Activated CD4-positive, alpha-beta T cell treated with anti-CD3 and anti-CD28 coated beads, Interleukin-2, amount 10 ng/mL, durations not matched to agents 7 days and 5 days (primary cell): ENCODE data around the gene MRPL49. TPM values are rescaled to one million over a fixed set of nuclear protein-coding genes. Genes with fewer than 3 reads are reported as not detected.

Experiments used
- CTCF ChIA-PET: fragments of 350-600 bp; sonication (Branson Sonifier 250); formaldehyde crosslinking; loops from one replicate; lab custom pipeline; 2021; ENCODE audit warnings: antibody characterized with exemption; lab: Charles Lee
- POLR2A ChIA-PET: fragments of 350-600 bp; sonication (Branson Sonifier 250); formaldehyde crosslinking; loops from one replicate; lab custom pipeline; 2021; ENCODE audit warnings: antibody characterized with exemption; lab: Charles Lee
- DNase-seq: peaks from one replicate; pipeline ENCODE4 v3.0.0-alpha.2; 2020
- H3K27ac Mint-ChIP-seq: one replicate; pipeline ENCODE4 v1.8.0; 2021; ENCODE audit warnings: mild to moderate bottlenecking, moderate library complexity, mixed read lengths
- H3K27me3 Mint-ChIP-seq: one replicate; pipeline ENCODE4 v1.8.0; 2021; ENCODE audit warnings: mixed read lengths
- H3K36me3 Mint-ChIP-seq: one replicate; pipeline ENCODE4 v1.8.0; 2021; ENCODE audit warnings: low read depth, mixed read lengths
- H3K4me1 Mint-ChIP-seq: one replicate; pipeline ENCODE4 v1.8.0; 2021; ENCODE audit warnings: mixed read lengths
- H3K4me3 Mint-ChIP-seq: one replicate; pipeline ENCODE4 v1.8.0; 2021; ENCODE audit warnings: mild to moderate bottlenecking, moderate library complexity, mixed read lengths
- H3K9me3 Mint-ChIP-seq: one replicate; pipeline ENCODE4 v1.8.0; 2021; ENCODE audit warnings: mixed read lengths
- total RNA-seq, 2 experiments: library from RNA; stranded (reverse); gene quantifications; one replicate each; pipeline ENCODE4 v1.2.3, GENCODE V29; 2021

The MRPL49 gene
- total RNA-seq, 2 experiments from 2014 or later: 49.5 to 55.4 TPM

- Mint-ChIP-seq H3K27me3 (no peaks in the 10 kb centered on the region), H3K4me3 (peak overlapping the region; percentile 33), H3K36me3 (peaks cover 46% of the 10 kb centered on the region), H3K4me1 (peaks cover 32% of the 10 kb centered on the region), H3K9me3 (no peaks in the 10 kb centered on the region), H3K27ac (no peak overlapping the region)
- ChIA-PET CTCF (interaction anchor here (1.0 to 1.7 kb wide), 3 partner anchors 12 to 14 kb away, joined by 4 read pairs; partner anchors contain the start of gene TM7SF2), POLR2A (no interaction called here)
- no peak for DNase-seq
These were observed 2.5 kb downstream of the MRPL49 start for GRCh38 chr11:65124480-65125196.

DNA sequence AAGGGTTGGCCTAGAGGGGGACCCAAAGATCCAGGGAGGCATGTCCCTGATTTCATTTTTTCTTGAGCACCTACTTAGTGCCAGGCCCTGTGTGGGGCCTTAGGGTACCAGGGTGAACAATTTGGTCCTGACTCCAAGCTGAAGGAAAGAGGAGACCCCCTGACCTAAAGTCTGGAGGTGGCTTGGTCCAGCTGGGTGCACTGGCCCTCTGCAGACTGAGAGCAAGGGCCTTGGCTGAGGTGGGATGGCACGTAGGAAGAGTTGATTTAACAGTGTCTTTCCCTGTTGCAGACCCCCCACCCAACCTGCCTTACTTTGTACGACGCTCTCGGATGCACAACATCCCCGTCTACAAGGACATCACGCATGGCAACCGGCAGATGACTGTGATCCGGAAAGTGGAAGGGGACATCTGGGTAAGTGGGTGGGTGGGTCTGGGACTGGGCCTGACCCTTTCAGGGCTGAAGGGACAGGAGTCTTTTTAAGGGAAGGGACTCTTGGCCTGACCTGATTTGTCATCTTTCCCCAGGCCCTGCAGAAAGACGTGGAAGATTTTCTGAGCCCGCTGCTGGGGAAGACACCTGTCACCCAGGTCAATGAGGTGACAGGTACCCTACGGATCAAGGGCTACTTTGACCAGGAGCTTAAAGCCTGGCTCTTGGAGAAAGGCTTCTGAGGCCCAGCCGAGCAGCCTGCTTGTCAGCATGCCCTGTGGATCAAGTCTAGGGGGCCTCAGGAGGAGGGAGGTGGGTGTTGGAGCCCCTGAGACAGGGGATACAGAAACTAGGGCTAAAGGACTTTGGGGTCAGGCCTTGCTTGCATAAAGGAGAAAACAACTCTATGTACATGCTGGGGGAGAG, 3.3 kb downstream of the MRPL49 start:
- Mint-ChIP-seq H3K27me3 (no peaks in the 10 kb centered on the region), H3K4me3 (no peak overlapping the region), H3K36me3 (peaks cover 41% of the 10 kb centered on the region), H3K4me1 (peaks cover 24% of the 10 kb centered on the region), H3K27ac (no peak overlapping the region), H3K9me3 (no peaks in the 10 kb centered on the region)
- ChIA-PET POLR2A (no interaction called here), CTCF (interaction anchor here (1.5 to 1.7 kb wide), 2 partner anchors 13 to 15 kb away, joined by 4 read pairs; partner anchors contain the start of gene TM7SF2)
- no peak for DNase-seq

- H3K27ac Mint-ChIP-seq: no peak overlapping the region
- DNase-seq: no peak
- CTCF ChIA-PET: interaction anchor here (1.4 kb wide), 1 partner anchor 16 kb away, joined by 4 read pairs; no protein-coding TSS in a partner anchor
- H3K27me3 Mint-ChIP-seq: no peaks in the 10 kb centered on the region
- H3K4me1 Mint-ChIP-seq: peaks cover 14% of the 10 kb centered on the region
- H3K4me3 Mint-ChIP-seq: no peak overlapping the region
- H3K9me3 Mint-ChIP-seq: no peaks in the 10 kb centered on the region
- H3K36me3 Mint-ChIP-seq: peaks cover 32% of the 10 kb centered on the region
- POLR2A ChIA-PET: no interaction called here
These were observed 4.6 kb downstream of the MRPL49 start for GRCh38 chr11:65126624-65127274.

DNA sequence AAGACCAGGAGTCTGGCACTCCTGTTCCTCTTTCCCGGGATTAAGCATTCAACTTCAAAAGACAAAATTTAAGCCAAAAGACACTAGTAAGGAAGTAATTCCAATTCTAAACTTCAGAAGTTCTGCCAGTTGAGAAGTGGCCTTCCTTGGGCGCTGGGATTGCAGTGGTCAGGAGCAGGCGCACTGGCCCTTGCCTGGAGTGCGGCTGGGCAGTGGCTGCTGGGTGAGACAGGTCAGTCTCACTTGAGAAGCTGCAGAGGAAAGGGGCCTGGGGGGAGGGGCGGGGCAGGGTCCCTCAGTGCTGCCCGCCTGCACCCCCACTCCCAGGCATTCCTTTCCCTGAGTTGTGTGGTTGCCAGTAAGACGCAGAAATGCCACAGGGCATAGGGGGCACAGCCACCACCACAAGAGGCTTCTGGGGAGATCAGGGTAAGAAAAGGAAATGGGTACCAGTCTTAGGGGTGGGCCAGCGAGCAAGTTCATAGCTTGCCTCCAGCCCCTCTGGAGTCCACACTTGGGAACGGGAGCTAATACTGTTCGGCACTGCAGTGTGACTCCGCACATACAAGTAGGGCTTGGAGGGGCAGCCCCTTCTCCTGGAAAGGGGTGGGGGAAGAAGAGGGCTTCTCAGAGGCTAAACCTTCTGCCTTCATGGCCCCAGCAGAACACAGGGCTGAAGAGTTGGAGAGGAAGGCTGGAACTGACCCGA, 5.5 kb downstream of the MRPL49 start:
- Mint-ChIP-seq H3K4me1 (peaks cover 13% of the 10 kb centered on the region), H3K36me3 (peaks cover 30% of the 10 kb centered on the region), H3K27ac (no peak overlapping the region), H3K27me3 (no peaks in the 10 kb centered on the region), H3K4me3 (no peak overlapping the region), H3K9me3 (no peaks in the 10 kb centered on the region)
- CTCF ChIA-PET: interaction anchor here (1.0 to 2.2 kb wide), 5 partner anchors 11 to 259 kb away, joined by 3 to 6 read pairs (median 3); partner anchors contain the start of gene ZNHIT2
- POLR2A ChIA-PET: no interaction called here
- DNase-seq: no peak

DNA sequence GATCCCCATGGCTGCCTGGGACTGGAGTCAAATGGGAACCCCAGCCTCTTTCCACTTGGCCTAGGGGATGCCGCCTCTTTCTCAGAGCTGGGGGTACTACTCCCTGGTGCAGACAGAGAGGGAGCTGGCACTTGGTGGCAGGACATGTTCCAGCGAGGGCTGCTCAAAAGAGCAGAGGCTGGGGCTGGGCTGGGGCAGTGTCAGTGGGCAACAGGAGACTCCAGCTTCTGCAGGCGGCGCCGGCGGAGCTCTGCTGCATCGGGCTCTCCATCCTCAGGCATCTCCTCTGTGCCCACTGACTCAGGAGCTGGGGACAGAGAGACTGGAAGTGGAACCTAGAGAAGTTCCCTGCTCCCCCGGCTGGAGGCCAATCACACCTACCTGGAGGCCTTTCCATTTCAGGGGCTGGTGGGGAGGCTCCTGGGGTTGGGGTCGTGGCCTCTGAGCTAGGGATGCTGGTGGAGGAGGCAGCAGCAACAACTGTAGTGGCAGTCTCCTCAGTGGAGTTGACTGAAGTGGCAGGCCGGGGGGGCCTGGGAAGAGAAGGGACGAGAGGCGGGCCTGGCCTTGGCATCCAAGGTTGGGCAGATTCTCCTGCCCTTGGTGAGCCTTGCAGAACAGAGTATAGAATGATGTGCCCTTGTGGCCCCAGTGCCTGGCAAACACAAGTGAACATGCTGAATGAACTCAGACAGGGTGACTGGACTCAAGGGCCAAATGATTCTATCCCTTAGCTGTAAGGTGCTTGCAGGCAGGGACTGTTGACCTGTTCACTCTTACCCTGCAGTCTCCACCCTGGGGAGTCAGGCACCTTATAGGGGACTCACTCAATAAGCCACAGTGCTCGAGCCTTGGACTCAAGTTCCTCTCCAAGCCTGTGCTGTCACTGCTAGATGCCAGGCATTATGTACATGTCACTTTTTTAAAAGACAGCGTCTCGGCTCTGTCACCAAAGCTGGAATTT, 6.3 kb downstream of the MRPL49 start:
- ChIA-PET POLR2A (interaction anchor here (0.8 kb wide), 1 partner anchor 16 kb away, joined by 6 read pairs; no protein-coding TSS in a partner anchor), CTCF (interaction anchor here (0.8 to 2.2 kb wide), 5 partner anchors 10 to 260 kb away, joined by 3 to 6 read pairs (median 3); partner anchors contain the start of gene ZNHIT2)
- no peaks in the 10 kb centered on the region for H3K27me3 Mint-ChIP-seq
- H3K27ac Mint-ChIP-seq: no peak overlapping the region
- DNase-seq: no peak
- H3K4me1 Mint-ChIP-seq: peaks cover 16% of the 10 kb centered on the region
- H3K9me3 Mint-ChIP-seq: no peaks in the 10 kb centered on the region
- H3K4me3 Mint-ChIP-seq: no peak overlapping the region
- H3K36me3 Mint-ChIP-seq: peaks cover 35% of the 10 kb centered on the region

- POLR2A ChIA-PET: no interaction called here
- CTCF ChIA-PET: interaction anchor here (2.2 kb wide), 1 partner anchor 13 kb away, joined by 6 read pairs; the partner anchor contains the start of gene ZNHIT2
- Mint-ChIP-seq H3K4me1 (peaks cover 13% of the 10 kb centered on the region), H3K36me3 (peaks cover 27% of the 10 kb centered on the region), H3K4me3 (no peak overlapping the region), H3K9me3 (no peaks in the 10 kb centered on the region), H3K27me3 (no peaks in the 10 kb centered on the region), H3K27ac (no peak overlapping the region)
- no peak for DNase-seq
These were observed 7.7 kb downstream of the MRPL49 start for GRCh38 chr11:65129649-65130441.

- Mint-ChIP-seq H3K27me3 (no peaks in the 10 kb centered on the region), H3K4me1 (peaks cover 18% of the 10 kb centered on the region), H3K27ac (peak overlapping the region; percentile 32), H3K4me3 (no peak overlapping the region), H3K36me3 (peaks cover 25% of the 10 kb centered on the region), H3K9me3 (no peaks in the 10 kb centered on the region)
- ChIA-PET CTCF (interaction anchor here (0.7 to 2.1 kb wide), 3 partner anchors 9 to 36 kb away, joined by 3 to 7 read pairs (median 3); partner anchors contain the start of genes FAU, MRPL49 and ZNHIT2), POLR2A (no interaction called here)
- no peak for DNase-seq
These were observed 8.7 kb downstream of the MRPL49 start for GRCh38 chr11:65130631-65131416.

DNA sequence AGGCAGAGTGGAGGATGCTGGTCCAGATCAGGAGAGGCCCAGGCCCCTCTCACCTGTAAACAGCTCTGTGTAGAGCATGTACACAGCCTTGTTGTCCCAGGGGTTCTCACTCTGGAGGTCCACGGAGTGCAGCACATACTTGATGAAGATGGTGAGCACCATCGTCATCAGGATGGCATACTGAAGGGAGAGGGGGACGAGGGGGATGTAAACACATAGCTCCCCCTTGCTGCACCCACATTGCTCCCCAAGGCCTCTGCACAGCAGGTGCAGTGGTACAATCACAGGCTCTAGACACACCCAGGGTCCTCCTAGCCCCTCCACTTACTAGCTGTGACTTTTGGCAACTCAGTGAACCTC, 9.3 kb downstream of the MRPL49 start:
- Mint-ChIP-seq H3K27ac (no peak overlapping the region), H3K4me1 (peaks cover 23% of the 10 kb centered on the region), H3K27me3 (no peaks in the 10 kb centered on the region), H3K36me3 (peaks cover 21% of the 10 kb centered on the region), H3K9me3 (no peaks in the 10 kb centered on the region), H3K4me3 (no peak overlapping the region)
- no peak for DNase-seq
- POLR2A ChIA-PET: interaction anchor here (0.6 kb wide), 1 partner anchor 10 kb away, joined by 4 read pairs; the partner anchor contains the start of genes FAU and MRPL49
- CTCF ChIA-PET: interaction anchor here (0.7 to 2.1 kb wide), 5 partner anchors 9 to 99 kb away, joined by 3 to 7 read pairs (median 3); partner anchors contain the start of genes FAU, MRPL49 and ZNHIT2

DNA sequence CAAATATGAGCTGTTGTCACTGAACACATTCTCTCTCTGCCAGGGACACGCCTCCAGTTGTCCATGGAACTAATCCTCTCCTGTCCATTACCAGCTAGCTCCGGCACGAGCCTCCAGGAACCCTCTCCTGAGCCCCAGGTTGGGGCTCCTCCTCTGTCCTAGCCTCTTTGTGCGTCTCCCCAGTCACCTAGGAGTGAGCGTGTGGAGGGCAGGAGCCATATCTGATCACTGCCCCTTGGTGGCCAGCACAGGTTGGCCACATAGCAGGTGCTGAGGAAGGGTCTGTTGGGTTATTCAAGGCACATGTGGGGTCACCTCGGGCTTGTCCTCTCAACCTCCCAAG, 9.7 kb downstream of the MRPL49 start:
- no peak overlapping the region for H3K27ac Mint-ChIP-seq
- POLR2A ChIA-PET: interaction anchor here (0.6 kb wide), 1 partner anchor 10 kb away, joined by 4 read pairs; the partner anchor contains the start of genes FAU and MRPL49
- H3K4me3 Mint-ChIP-seq: peak overlapping the region; percentile 25

More for the DNA sequence above, 9.7 kb downstream of the MRPL49 start:
- no peak for DNase-seq
- CTCF ChIA-PET: interaction anchor here (0.7 to 2.1 kb wide), 5 partner anchors 10 to 99 kb away, joined by 3 to 7 read pairs (median 3); partner anchors contain the start of genes FAU, MRPL49 and ZNHIT2
- Mint-ChIP-seq H3K27me3 (no peaks in the 10 kb centered on the region), H3K36me3 (peaks cover 16% of the 10 kb centered on the region), H3K9me3 (no peaks in the 10 kb centered on the region), H3K4me1 (peaks cover 27% of the 10 kb centered on the region)
